ENCODE measurements around the gene HIVEP1. TPM values are rescaled to one million over a fixed set of nuclear protein-coding genes. Genes with fewer than 3 reads are reported as not detected.

The HIVEP1 gene
- total and polyA plus RNA-seq, 2 of the 13 experiments (the other 11 are each of a cell fraction or from before 2014, with no cell fraction given): 7.4 to 9.9 TPM

- no peak overlapping the region for H3K27ac ChIP-seq (ENCODE audit: extremely low read length, insufficient read depth, low read length)
- POLR2A ChIA-PET: no interaction called here
- CTCF ChIA-PET (ENCODE audit: low intra/inter-chr PET ratio, low total read pairs): no interaction called here
- TF ChIP-seq PAXIP1 (CRISPR knock-in tag; conservative IDR thresholded peaks at IDR 0.05): no peak
- TF ChIP-seq ZZZ3 (CRISPR knock-in tag; IDR thresholded peaks at IDR 0.05; ENCODE audit: borderline replicate concordance): no peak
- TF ChIP-seq IRF2 (CRISPR knock-in tag; IDR thresholded peaks at IDR 0.05): no peak
- peak; percentile 95 for TF ChIP-seq MAFF (IDR thresholded peaks at IDR 0.05; ENCODE audit: low read depth, low read length)
- TF ChIP-seq MAFK (conservative IDR thresholded peaks at IDR 0.05 in 1 of 2, IDR thresholded peaks at IDR 0.05 in 1 of 2; ENCODE audit: low read length in 2 of 2): peak; percentile 96 to 98
- TF ChIP-seq ZNF614 (CRISPR knock-in tag; IDR thresholded peaks at IDR 0.05; ENCODE audit: borderline replicate concordance): no peak
- no peak for TF ChIP-seq ZNF558 (CRISPR knock-in tag; IDR thresholded peaks at IDR 0.05; ENCODE audit: borderline replicate concordance)
- TF ChIP-seq CREBL2 (CRISPR knock-in tag; IDR thresholded peaks at IDR 0.05; ENCODE audit: borderline replicate concordance): no peak
- no peaks in the 10 kb centered on the region for H3K9me3 ChIP-seq (ENCODE audit: low read length)
- BruUV-seq (replicated peaks): no TSS peak
- FAIRE-seq (no peak), DNase-seq (ENCODE audit: low spot score) (no peak), ATAC-seq (no peak)
- H3K79me2 ChIP-seq (ENCODE audit: insufficient read depth, low read length): no peaks in the 10 kb centered on the region
- H3K4me1 ChIP-seq (ENCODE audit: insufficient read depth, low read length): peaks cover 9% of the 10 kb centered on the region; the same call in 1 of the 2 replicates
- no peak overlapping the region for H3K9ac ChIP-seq (ENCODE audit: insufficient read depth, low read depth, low read length)
- in situ Hi-C loops (cut with HindIII; ENCODE audit: extremely low pct_ligation_motif_present, low pct_unique_long_range_greater_than_20kb): no loop called here
- H4K20me1 ChIP-seq (ENCODE audit: insufficient read depth, low read length): no peaks in the 10 kb centered on the region
- H3K27me3 ChIP-seq (ENCODE audit: control insufficient read depth in 1 of 2, insufficient read depth in 2 of 2, low read length in 2 of 2): no peaks in the 10 kb centered on the region; a peak in 1 of 5 replicates
- H3K4me3 ChIP-seq (replicated peaks in 1 of 3; ENCODE audit: insufficient read depth in 1 of 3, low read depth in 2 of 3, low read length in 3 of 3): no peak overlapping the region
- 59% methylated on average over 4 of the region's 4 CpGs for WGBS (ENCODE audit: low lambda C conversion rate)
- H2AFZ ChIP-seq (ENCODE audit: low read length): no peak overlapping the region
- no peak overlapping the region for H3K4me2 ChIP-seq (ENCODE audit: low read depth, low read length)
- no peaks in the 10 kb centered on the region for H3K36me3 ChIP-seq (replicated peaks in 1 of 2; ENCODE audit: control insufficient read depth in 1 of 2, insufficient read depth in 2 of 2, low read length in 2 of 2)
- intact Hi-C loops (cut with micrococcal nuclease; ENCODE audit: unreplicated experiment): no loop called here
Measured at GRCh38 chr6:11994875-11995461, 17.1 kb upstream of the HIVEP1 start.

Data from HepG2 (cell line).